ENCODE measurements around the gene GTPBP3.

The GTPBP3 gene

DNA sequence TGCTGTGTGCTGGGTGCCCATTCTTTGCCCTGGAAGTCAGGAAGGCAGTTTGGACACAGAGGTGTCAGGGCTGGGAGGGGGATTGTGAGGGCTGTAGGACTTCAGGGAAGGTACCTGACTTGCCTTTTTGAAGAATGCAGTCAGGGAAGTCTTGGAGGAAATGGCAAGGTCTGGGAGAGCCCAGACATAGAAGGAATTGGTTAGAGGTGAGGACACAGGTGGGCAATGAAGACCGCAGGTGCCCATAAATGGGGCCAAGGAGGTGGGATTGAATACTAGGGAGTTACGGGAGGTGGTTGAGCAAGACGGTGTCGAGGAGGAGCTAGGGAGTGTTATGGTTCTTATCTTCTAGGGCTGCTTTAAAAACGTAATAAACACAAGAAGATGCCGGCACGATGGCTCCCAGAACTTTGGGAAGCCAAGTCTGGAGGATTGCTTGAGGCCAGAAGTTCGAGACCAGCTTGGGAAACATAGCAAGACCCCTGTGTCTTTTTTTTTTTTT is 29.4 kb upstream of the GTPBP3 start:
- DNase-seq: no peak

- DNase-seq: peak; percentile 68 to 100 (median 98)
Observed at GRCh38 chr19:17309198-17309964, 28.0 kb upstream of the GTPBP3 start, which contains the start of gene DDA1. DDA1 (plus strand) TSS chr19:17309563; CDS start chr19:17309655, 92 bp downstream.

GRCh38 chr19:17309965-17310461 is 27.3 kb upstream of the GTPBP3 start:
- DNase-seq: peak in 3 of 56 donors; percentile 32 to 48 (median 43)

DNA sequence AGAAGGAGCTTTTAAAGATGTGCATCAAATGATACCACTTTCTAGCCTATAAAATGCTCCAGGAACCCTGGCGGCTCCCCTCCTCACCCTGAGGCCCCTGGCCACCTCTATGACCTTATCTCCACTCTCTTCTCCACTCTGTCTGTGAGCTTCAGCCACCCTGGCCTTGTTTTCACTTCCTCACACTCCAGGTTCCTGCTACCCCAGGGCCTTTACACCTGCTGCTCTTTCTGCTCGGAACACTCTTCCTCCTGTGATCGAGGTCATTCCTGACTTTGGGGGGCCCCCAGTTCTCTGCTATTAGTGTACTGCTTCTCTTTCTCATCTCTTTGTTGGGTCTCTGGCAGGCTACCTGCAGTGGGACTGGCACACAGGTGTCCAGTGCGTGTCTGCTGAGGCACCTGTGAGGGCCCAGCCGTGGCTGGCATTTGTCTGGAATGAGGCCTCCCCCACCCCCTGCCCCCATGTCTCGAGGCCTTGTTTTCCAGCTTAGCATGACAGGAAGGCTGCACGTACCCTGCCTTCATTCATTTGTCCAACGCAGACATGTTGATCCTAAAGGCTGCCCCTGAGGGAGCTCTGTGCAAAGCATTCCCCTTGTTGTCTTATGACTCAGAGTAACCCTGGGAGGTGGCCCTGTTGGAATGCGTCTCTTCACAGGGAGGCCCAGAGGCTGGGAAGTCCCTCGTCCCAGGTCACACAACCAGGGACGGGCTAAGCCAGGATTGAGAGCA is 25.7 kb upstream of the GTPBP3 start:
- no peak for DNase-seq

GRCh38 chr19:17312189-17313113 is 24.9 kb upstream of the GTPBP3 start:
- DNase-seq: no peak

- DNase-seq: no peak
Observed at GRCh38 chr19:17314007-17314593, 23.3 kb upstream of the GTPBP3 start.

- DNase-seq: no peak
Observed at GRCh38 chr19:17318966-17319365, 18.4 kb upstream of the GTPBP3 start.

- DNase-seq: no peak
Observed at GRCh38 chr19:17319473-17320238, 17.7 kb upstream of the GTPBP3 start.

- DNase-seq: no peak
Observed at GRCh38 chr19:17320435-17320834, 16.9 kb upstream of the GTPBP3 start.

DNA sequence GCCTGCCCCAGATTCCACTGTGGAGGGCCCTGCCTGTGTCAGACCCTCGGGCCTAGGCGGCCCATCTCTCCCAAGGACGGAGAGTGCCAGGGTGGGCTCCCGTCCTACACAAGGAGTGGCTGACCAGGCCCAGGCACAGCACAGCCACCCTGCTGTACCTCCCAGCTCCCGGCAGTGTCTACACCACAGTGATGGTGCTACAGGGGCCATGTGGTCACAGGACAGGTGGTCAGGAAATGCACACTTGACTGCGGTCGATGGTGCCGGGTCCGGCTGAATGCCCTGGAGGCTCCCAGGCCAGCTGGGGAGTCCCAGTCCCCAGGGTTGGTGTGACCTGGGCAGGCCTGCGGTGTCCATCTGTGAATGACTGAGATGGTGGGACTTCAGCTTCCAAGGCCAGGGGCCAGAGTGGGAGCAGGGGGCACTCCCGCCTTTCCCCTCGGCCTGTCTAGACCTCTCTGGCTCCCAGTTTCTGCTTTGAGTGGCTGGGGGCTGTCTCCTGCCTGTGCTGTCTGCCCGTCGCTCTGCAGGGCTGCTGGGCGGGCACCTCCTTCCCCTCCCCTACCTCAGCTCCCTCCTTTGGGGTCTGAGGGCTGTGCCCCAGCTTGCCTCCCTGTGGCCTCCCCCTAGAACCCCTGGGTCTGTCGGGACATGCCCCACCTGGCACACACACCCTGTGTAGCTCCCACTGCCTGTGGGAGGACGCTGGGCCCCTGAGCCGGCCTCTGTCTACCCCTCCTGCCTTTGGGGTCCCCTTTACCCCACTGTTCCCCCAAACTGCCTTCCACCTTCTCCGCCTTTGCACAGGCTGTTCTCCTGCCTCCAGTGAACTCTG is 15.5 kb upstream of the GTPBP3 start:
- DNase-seq: no peak

- peak in 34 of 56 donors; percentile 6 to 74 (median 34) for DNase-seq
Observed at GRCh38 chr19:17322854-17323253, 14.5 kb upstream of the GTPBP3 start.

- DNase-seq: no peak
Observed at GRCh38 chr19:17323300-17323963, 13.9 kb upstream of the GTPBP3 start.

DNA sequence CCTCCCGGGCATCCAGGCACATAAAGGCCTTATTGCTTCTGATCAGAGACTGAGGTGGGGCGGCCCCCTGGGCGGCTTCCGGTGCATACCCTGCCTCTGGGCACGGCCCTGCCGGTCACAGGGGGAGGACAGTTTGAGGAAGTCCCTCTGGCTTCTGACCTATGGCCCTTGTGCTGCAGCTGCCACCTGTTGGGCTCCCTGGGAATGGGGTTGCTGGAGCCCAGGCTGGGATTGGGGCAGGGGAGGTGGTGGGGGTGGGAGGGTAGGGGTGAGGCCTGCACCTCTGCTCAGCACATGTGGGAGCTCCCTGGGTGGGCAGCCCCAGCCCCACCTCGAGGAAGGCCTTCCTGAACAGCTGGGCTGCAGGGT is 13.4 kb upstream of the GTPBP3 start:
- DNase-seq: peak in 1 of 56 donors; percentile 32

DNA sequence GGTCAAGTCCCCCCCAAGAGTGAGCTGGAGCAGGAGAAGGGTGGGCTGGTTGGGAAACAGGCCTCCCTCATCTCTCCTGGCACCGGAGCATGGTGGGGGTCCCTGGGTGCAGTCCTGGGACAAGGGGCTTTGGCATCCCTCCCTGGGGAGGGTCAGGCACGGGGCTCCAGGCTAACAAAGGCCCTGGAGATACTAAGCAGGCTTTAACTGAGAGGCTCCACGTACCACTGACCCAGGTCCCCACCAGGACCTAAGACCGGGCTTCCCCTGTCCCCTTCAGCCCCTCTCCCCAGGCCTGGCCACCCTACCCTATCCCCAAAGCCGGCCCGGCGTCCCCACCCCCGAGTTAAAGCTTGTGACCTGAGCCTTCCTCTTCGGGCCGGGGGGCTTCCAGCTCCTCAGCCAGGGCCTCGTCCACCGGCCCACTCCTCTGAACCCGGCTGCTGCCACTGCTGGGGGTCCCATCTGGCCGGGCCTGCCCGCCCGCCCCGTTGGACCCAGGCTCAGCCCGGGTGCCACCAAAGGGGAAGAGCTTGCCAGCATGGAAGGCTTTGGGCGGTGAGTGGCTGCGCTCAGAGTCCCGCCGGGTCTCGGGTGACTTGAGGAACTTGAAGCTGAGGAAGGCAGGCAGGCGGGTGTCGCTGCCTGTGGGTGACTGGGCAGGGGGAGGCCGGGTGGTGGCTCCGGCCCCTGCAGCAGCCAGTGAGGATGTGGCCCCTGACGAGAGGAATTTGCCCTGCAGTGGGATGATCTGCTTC is 12.8 kb upstream of the GTPBP3 start:
- DNase-seq: no peak

- peak in 4 of 56 donors; percentile 10 to 31 (median 26) for DNase-seq
Observed at GRCh38 chr19:17325133-17325532, 12.2 kb upstream of the GTPBP3 start.

- peak in 48 of 56 donors; percentile 17 to 84 (median 50) for DNase-seq
Observed at GRCh38 chr19:17325881-17326594, 11.3 kb upstream of the GTPBP3 start.

GRCh38 chr19:17326595-17326966 is 10.8 kb upstream of the GTPBP3 start:
- DNase-seq: no peak

Measured in amygdala (tissue), 56 donors.